ENCODE measurements around the gene SEC22C.

Gene SEC22C

DNA sequence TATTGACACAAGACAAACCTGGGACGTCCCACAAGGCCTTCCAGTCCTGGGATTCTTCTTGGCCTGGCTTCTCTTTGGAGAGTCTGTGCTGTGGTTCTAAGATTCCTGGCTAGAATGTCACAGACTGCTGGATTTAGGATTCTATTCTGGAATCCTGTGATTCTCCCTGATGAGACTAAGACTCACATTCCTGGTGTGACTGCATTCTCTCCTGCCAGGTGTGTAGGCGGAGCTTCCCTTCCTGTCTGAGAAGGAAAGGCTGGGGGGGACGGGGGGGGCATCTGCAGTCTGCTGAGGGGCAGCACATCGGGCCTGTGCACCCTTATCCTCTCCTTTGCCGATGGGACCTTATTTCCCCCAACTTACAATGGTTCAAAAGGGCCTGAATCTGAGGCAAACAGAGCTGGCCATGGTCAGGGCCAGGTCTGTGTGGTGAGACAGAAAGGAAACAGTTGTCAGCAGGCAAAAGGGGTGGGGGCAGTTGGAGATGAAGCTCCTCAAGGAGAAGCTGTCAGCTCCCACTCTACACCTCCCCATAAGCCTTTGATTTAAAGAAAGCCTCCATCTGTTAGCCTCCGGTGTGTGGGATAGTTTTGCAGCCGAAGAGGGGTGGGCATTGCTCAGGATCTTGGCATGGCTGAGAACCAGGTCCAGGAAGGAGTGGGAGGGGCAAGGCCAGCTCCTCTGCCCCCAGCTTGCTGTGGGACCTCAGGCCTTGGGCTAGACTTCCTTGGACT is 48.4 kb downstream of the SEC22C start:
- DNase-seq, result no peak

DNA sequence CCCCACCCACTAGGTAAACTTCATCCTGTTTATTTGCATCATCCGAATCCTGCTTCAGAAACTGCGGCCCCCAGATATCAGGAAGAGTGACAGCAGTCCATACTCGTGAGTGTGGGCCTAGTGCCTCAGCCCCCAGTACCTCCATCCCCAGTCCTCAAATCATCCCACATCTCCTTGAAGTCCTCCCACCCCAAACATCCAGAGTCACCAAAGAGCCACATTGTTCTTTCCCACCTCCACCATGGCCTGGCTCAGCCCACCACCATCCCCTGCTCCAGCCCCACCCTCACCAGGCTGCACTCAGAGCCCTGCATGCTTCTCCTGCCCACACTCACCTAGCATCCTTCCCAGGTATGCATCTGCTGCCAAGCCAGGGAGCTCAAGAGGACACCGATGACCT is 49.5 kb downstream of the SEC22C start:
- no peak for DNase-seq

DNA sequence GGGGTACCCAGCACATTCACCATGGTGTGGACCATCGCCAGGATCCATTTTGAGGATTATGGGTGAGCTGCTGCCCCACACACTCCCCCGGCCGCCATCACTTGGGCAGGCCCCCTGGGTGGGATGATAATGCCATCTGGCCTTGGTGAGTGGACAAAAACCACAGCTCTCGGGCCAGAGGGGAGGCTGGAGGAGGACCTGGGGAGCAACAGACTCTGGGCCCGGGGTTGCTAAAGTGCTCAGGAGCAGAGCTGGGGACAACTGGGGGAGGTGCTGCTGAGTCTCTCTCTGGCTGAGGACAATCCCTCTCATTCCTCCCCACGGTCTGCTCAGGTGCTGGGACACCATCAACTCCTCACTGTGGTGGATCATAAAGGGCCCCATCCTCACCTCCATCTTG is 50.3 kb downstream of the SEC22C start:
- DNase-seq, result no peak

DNA sequence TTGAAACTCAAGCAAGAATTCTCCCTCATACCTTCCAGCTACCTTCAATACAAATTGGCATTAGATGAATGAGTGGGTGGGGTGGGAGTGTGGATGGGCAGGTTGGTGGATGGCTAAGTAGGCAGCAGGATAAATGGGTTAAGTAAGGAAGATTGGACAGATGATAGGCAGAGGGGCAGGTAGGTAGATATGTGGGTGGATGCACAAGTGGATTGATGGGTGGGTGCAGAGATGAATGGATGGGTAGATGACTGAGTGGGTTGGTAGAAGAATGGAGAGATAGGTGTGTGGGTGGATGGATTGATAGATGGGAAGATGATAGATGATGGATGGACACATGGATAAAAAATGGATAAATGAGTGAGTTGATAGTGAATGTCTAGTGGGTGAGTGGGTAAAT is 51.7 kb downstream of the SEC22C start:
- no peak for DNase-seq

DNA sequence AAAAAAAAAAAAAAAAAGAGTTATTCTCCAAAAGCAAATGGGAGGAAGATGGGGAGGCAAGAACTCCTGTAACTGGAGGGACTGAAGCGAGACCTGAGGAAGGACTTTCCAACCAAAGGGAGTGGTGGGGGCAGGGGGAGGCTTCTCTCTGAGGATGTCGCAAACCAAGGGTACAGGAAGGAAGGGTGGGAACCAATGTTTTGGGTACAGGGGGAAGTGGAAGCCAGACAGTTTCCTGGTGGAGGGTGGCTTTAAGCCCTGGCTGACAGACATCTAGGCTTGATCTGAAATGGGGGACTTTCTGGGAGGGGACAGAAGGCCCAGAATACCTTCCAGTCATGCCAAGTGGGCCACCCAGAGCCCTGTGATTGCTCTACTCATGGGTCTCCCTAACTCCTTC is 52.3 kb downstream of the SEC22C start:
- DNase-seq, result no peak

DNA sequence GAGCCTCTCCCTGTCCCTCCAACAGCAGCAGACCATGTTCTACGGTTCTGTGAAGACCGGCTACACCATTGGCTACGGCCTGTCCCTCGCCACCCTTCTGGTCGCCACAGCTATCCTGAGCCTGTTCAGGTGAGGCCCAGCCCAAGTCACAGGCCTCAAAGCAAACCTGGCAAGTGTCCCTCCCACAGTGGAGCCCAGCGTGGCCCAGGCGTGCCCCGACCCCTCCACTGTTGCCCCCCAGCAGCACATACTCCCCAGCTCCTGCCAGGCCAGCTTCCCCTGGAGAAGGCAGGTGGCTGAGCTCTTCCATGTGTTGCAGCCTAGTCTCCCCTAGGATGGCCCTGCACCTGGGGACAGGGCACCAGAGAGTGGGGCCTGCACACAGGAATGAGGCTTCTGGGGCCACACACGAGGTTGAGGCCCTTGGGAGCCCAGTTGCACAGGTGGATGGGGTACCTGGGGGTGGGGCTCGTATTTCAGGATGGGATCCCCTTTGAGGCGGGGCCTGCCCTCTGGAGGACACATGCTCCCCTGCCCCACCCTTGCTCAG is 54.3 kb downstream of the SEC22C start:
- no peak for DNase-seq

- no peak for DNase-seq
Observed at GRCh38 chr3:42526616-42527367, 55.0 kb downstream of the SEC22C start.

DNA sequence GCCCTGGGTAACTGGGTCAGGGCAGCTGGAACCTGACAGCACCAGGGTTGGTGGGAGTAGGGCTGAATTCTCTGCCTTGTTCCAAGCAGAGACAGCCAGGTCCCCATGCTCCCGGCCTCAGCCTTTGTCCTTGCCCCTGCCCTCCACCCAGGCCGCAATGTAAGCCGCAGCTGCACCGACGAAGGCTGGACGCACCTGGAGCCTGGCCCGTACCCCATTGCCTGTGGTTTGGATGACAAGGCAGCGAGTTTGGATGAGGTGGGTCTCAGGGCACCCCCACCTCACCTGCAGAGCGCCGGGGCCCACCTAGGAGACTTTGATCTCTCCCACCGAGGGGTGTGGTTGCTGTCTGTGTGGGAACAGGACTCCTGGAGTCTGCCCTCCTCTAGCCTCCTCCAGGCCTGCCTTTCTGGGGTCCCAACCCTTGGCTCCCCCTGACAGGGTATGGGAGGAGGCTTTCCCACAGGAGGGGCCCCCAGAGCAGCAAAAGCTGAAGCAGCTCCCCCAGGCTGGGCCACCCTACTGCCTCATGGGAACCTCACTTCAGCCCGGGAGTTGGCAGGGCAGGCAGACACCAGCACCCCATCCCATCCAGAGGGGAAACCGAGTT is 55.9 kb downstream of the SEC22C start:
- no peak for DNase-seq

- no peak for DNase-seq
Observed at GRCh38 chr3:42525212-42525611, 56.6 kb downstream of the SEC22C start.

DNA sequence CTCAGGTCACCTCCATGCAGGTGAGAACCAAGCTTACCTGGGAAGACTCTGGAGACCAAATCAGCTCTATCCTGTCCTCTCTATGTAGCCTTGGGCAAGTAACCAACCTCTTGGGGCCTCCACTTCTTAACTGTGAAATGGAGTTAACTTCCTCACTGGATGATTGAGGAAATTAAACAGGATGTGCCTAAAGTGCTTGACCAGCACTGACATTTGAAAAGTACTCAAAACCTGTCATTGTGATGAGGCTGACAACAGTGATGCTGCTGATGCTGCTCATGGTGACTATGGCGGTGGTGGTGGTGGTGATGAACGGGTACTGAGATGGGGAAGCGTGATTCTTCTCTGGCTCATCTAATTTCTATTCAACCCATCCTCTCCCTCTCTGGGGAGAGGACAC is 57.0 kb downstream of the SEC22C start:
- DNase-seq, result no peak

GRCh38 chr3:42520906-42521305 is 60.9 kb downstream of the SEC22C start:
- no peak for DNase-seq

- DNase-seq, result no peak
Observed at GRCh38 chr3:42520336-42520735, 61.4 kb downstream of the SEC22C start.

DNA sequence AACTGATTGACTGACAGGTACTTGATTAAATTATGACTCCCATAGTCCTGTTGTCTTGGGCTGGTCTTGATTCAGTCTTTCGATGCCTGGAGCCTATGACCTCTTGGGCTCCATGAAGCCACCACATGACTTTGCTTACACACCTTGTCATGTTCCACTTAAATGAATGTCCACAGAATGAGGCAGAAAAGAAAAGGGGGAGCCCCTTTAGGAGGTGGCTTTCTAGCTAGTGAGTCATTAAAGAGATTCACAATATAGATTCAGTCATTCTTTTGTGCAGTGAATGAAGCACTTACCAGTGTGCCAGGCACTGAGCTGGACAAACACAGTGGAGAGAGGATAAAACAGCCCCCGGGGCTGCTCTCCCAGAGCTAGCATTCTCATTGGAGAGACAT is 62.2 kb downstream of the SEC22C start:
- DNase-seq, result no peak

GRCh38 chr3:42518800-42519567 is 62.8 kb downstream of the SEC22C start:
- DNase-seq, result no peak

DNA sequence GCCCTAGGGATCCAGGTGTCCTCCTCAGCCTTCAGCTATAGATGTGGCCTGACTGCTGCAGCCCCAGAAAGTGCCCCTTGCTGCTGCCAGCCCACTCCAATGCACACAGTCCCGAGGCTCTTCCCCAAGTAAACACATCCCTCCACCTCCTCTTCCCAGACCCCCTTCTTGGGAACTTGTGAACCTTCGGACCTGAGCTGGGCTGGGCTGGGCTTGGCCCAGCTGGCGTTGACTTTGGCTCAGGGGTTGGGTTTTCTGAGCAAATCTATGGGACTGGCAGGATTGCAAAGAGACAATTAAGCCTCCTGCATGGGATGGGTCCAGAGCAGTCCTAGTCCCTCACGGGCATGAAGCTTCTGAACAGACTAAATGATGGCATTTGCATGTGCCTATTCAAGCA is 64.7 kb downstream of the SEC22C start:
- DNase-seq, result no peak

DNA sequence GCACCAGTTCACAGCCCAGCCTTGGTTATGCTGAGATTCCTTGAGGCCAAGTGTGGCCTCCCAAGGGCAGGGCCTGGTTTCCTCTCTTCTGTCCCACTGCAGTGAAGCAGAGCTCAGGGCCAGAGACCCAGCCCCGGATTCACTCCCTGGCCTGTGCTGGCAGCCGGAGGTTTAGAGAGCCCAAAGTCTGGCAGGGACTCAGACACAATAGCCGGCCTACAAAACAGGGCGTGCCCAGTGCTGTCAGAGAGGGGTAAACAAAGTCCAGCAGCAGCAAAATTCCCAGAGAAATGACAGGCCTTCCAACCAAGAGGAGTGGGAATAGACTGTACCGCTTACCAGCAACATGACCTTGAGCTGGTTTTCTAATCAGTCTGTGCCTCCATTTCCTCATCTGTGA is 65.3 kb downstream of the SEC22C start:
- no peak for DNase-seq

GRCh38 chr3:42515976-42516375 is 65.8 kb downstream of the SEC22C start:
- no peak for DNase-seq

DNA sequence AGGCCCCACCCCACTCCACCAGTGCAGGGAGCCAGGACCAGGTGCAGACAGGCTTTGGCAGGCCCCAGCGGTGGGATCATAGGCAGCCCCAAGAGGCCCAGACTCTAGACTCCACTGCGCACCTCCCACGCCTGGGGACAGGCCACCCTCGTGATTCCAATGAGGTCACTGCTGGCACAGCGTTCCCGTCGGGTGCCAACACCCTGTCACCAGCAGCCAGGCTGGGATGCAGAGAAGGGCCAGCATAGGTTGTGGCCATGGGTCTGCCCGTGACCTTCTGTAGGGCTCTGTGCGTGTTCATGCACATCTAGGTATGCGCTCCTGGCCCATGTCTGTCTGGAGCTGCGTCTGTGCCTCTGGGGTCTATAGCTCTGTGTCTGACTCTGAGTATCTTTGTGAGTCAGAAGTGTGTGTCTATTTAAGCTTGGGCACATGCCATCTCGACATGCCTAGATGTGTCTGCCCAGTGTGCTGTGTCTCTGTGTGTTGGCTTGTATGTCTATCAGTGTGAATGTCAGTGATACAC is 66.3 kb downstream of the SEC22C start:
- no peak for DNase-seq

DNA sequence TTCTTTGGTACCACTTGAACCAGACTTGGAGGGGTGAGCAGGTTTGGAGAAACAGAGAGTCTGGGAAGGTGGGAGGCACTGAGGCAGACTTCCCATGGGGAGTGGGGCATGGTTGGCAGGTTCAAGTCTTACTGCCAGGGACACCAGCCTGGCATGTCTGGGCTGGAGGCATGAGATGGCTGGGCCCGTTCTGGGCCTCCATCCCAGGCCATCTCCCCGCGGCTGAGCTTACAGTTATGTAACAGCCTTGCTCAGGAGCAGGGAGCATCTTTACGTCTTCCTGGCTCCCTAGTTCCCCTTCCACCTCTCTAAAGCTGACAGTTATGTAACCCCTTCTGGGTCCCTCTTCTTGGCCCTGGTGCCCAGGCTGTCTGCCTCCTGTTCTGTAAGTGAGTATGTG is 66.9 kb downstream of the SEC22C start:
- DNase-seq, result no peak

- no peak for DNase-seq
Observed at GRCh38 chr3:42513521-42513920, 68.2 kb downstream of the SEC22C start.

DNA sequence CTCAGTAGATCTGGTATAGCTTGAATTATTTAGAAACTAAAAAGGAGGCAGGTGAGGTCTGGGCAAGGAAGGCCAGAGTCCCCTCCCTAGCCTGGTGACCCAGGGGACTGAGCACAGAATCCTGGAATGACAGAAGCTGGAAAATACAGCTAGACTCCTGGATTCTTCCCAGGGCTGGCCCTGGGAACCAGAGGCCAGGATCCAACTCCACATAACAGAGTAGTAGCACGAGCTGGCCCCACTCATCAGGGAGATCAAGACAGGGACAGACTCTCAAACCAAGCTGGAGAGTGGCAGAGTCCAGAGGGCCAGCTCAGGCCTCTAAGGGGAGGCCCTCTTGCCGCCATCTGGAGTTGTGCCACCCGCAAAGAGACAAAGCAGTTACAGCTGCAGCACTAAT is 68.6 kb downstream of the SEC22C start:
- no peak for DNase-seq

DNA sequence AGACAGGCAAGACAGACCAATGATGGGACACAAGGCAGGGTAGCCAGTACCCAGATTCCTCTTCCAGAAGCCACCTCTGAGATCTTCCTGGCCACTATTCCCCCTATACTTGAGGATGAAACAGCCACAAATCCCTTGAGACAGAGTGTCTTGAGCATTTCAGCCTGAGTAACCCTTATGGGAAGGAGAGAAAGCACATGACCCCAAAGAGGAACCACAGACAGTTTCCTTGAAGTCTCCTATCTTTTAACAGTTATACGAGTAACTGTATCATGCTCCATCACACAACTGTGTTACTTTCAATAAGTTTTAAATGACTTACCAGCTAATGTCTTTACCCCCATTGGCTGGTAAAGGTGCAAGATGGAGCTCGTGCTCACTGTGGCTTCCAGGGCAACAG is 70.0 kb downstream of the SEC22C start:
- no peak for DNase-seq

DNA sequence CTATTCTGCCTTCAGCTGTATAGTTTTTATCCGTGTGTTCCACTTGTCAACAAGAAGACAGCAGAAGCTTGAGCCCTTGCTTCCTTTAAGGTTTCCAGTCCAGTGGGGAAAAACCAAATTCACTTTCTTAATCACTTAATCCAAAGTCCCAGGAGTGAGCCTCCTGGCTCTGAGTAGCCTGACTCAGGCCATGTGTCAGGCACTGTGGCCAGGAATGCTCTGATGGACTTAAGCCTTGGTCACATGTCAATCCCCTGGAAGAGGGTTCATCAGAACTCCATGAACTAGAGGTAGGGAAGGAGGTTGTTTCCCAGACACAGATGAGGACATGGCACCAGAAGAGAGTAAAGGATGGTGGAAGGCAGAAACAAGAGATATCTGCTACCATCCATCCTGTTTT is 70.6 kb downstream of the SEC22C start:
- DNase-seq, result no peak
